HepG2 (cell line): ENCODE data around the gene ELP1. TPM values are rescaled to one million over a fixed set of nuclear protein-coding genes. Genes with fewer than 3 reads are reported as not detected.

Experiments used
- ATAC-seq: fragments of 200-7000 bp; cut with Tn5 transposase; 3 replicates; pipeline ENCODE4 v1.9.1; 2020; ENCODE audit warnings: mild to moderate bottlenecking, moderate library complexity
- BruUV-seq: library from RNA; stranded (reverse); fragments of 400-500 nt; replicated peaks from 2 replicates; lab custom pipeline; 2021; lab: Mats Ljungman, UMichigan
- CTCF ChIA-PET: fragments of 300-600 bp; formaldehyde crosslinking; extraction: SDS; loops from one replicate; lab custom pipeline; 2021; ENCODE audit warnings: low total read pairs, inconsistent platforms, low intra/inter-chr PET ratio; lab: Yijun Ruan, JAX
- POLR2A ChIA-PET: fragments of 350-600 bp; sonication (Branson Sonifier 250); formaldehyde crosslinking; loops from one replicate; lab custom pipeline; 2020; ENCODE audit warnings: antibody characterized with exemption, inconsistent platforms; lab: Yijun Ruan, JAX
- DNase-seq: peaks from one replicate; pipeline ENCODE4 v3.0.0-alpha.2; 2015; ENCODE audit warnings: low spot score
- FAIRE-seq: peaks from 3 replicates; lab custom pipeline; 2011; peaks lifted over from hg19 to GRCh38; lab: Jason Lieb, UNC
- H2AFZ ChIP-seq: one replicate; pipeline ENCODE4 v1.6.1; 2011; ENCODE audit warnings: low read length, inconsistent platforms
- H3K27ac ChIP-seq: fragments of 300-600 bp; 3 replicates; pipeline ENCODE4 v1.8.0; 2011; ENCODE audit warnings: mixed run types, mild to moderate bottlenecking, mixed read lengths, low read length, inconsistent platforms; ENCODE audit not compliant: insufficient read depth; ENCODE audit errors: extremely low read length
- H3K27me3 ChIP-seq, 2 experiments: fragments of 200-600 bp in 1 of 2; 2 replicates in 1 of 2; 3 replicates in 1 of 2; pipeline versions ENCODE4 v1.6.0 to v1.8.0; 2011; ENCODE audit warnings: low read length in 2 of 2, mild to moderate bottlenecking in 2 of 2, moderate library complexity in 2 of 2, inconsistent platforms in 1 of 2; ENCODE audit not compliant: insufficient read depth in 2 of 2, control insufficient read depth in 1 of 2
- H3K36me3 ChIP-seq, 2 experiments: fragments of 200-600 bp in 1 of 2; replicated peaks in 1 of 2; 2 replicates in 1 of 2; 3 replicates in 1 of 2; pipeline versions ENCODE4 v1.5.1 to v1.8.0; 2011; ENCODE audit warnings: low read length in 2 of 2, inconsistent platforms in 1 of 2; ENCODE audit not compliant: insufficient read depth in 2 of 2, control insufficient read depth in 1 of 2
- H3K4me1 ChIP-seq: 2 replicates; pipeline ENCODE4 v1.5.1; 2012; ENCODE audit warnings: low read length, inconsistent platforms; ENCODE audit not compliant: insufficient read depth
- H3K4me2 ChIP-seq: 2 replicates; pipeline ENCODE4 v1.6.0; 2011; ENCODE audit warnings: low read depth, low read length, inconsistent platforms
- H3K4me3 ChIP-seq, 3 experiments: fragments of 200-600 bp in 1 of 3; sonication (generic), shearing (Covaris generic) in 1 of 3; replicated peaks in 1 of 3; 2 replicates each; pipeline ENCODE4 v1.5.1; 2011 to 2016; ENCODE audit warnings: low read length in 3 of 3, inconsistent platforms in 2 of 3, low read depth in 2 of 3, mild to moderate bottlenecking in 2 of 3, control low read depth in 1 of 3, mixed read lengths in 1 of 3; ENCODE audit not compliant: insufficient read depth in 1 of 3
- H3K79me2 ChIP-seq: one replicate; pipeline ENCODE4 v1.6.1; 2011; ENCODE audit warnings: low read length, inconsistent platforms; ENCODE audit not compliant: insufficient read depth
- H3K9ac ChIP-seq: 2 replicates; pipeline ENCODE4 v1.6.0; 2011; ENCODE audit warnings: mild to moderate bottlenecking, low read depth, low read length, inconsistent platforms; ENCODE audit not compliant: insufficient read depth
- H3K9me3 ChIP-seq: 2 replicates; pipeline ENCODE4 v1.5.1; 2012; ENCODE audit warnings: mild to moderate bottlenecking, low read length
- H4K20me1 ChIP-seq: 2 replicates; pipeline ENCODE4 v1.6.0; 2011; ENCODE audit warnings: inconsistent platforms, mild to moderate bottlenecking, low read length, moderate library complexity; ENCODE audit not compliant: insufficient read depth
- AGO2 ChIP-seq: fragments of 200-400 bp; formaldehyde crosslinking; optimal IDR thresholded peaks from 2 replicates; pipeline ENCODE3; 2017; ENCODE audit warnings: mild to moderate bottlenecking, low read depth, low read length, moderate library complexity
- ATF1 ChIP-seq: IDR thresholded peaks from 2 replicates; pipeline ENCODE4 v1.6.1; 2016; ENCODE audit warnings: mild to moderate bottlenecking, control low read depth
- E2F1 ChIP-seq: sonication (generic); formaldehyde crosslinking; IDR thresholded peaks from 2 replicates; pipeline ENCODE4 v1.5.0; 2020; ENCODE audit warnings: missing genetic modification reagents
- EEA1 ChIP-seq: sonication (generic); formaldehyde crosslinking; IDR thresholded peaks from 2 replicates; pipeline ENCODE4 v1.5.1; 2020; ENCODE audit warnings: mild to moderate bottlenecking, missing genetic modification reagents, borderline replicate concordance
- ESRRA ChIP-seq: sonication (generic); formaldehyde crosslinking; IDR thresholded peaks from 2 replicates; pipeline ENCODE4 v1.5.1; 2020; ENCODE audit warnings: mild to moderate bottlenecking, low read depth, missing genetic modification reagents
- ETV6 ChIP-seq: sonication (generic); formaldehyde crosslinking; conservative IDR thresholded peaks from 2 replicates; pipeline ENCODE4 v1.4.0; 2020; ENCODE audit warnings: missing genetic modification reagents
- FIP1L1 ChIP-seq: fragments of 200-400 bp; formaldehyde crosslinking; IDR thresholded peaks from 2 replicates; pipeline ENCODE4 v1.6.1; 2018; ENCODE audit warnings: low read depth, mild to moderate bottlenecking, low read length, moderate library complexity, borderline replicate concordance; ENCODE audit not compliant: insufficient read depth
- MED13 ChIP-seq: sonication (generic); formaldehyde crosslinking; IDR thresholded peaks from 2 replicates; pipeline ENCODE4 v1.5.0; 2020; ENCODE audit warnings: missing genetic modification reagents
- MTF2 ChIP-seq: sonication (generic); formaldehyde crosslinking; IDR thresholded peaks from 2 replicates; pipeline ENCODE4 v1.5.0; 2020; ENCODE audit warnings: missing genetic modification reagents, borderline replicate concordance
- TEAD3 ChIP-seq: optimal IDR thresholded peaks from 2 replicates; pipeline ENCODE3; 2016; ENCODE audit warnings: borderline replicate concordance
- THAP7 ChIP-seq: sonication (generic); formaldehyde crosslinking; IDR thresholded peaks from 2 replicates; pipeline ENCODE4 v1.8.1; 2023; ENCODE audit warnings: mild to moderate bottlenecking, missing genetic modification reagents
- THYN1 ChIP-seq: sonication (generic); formaldehyde crosslinking; IDR thresholded peaks from 2 replicates; pipeline ENCODE4 v1.8.1; 2023; ENCODE audit warnings: low read depth, mild to moderate bottlenecking, moderate library complexity, missing genetic modification reagents, borderline replicate concordance
- ZNF20 ChIP-seq: sonication (generic); formaldehyde crosslinking; IDR thresholded peaks from 2 replicates; pipeline ENCODE4 v1.4.0; 2020; ENCODE audit warnings: mild to moderate bottlenecking, moderate library complexity, missing genetic modification reagents
- ZNF484 ChIP-seq: sonication (generic); formaldehyde crosslinking; IDR thresholded peaks from 2 replicates; pipeline ENCODE4 v1.5.1; 2020; ENCODE audit warnings: mild to moderate bottlenecking, low read depth, missing genetic modification reagents, borderline replicate concordance
- ZNF609 ChIP-seq: sonication (generic); formaldehyde crosslinking; IDR thresholded peaks from 2 replicates; pipeline ENCODE4 v1.4.0; 2020; ENCODE audit warnings: mild to moderate bottlenecking, missing genetic modification reagents, borderline replicate concordance
- ZNF674 ChIP-seq: sonication (generic); formaldehyde crosslinking; IDR thresholded peaks from 2 replicates; pipeline ENCODE4 v1.5.0; 2020; ENCODE audit warnings: low read depth, mild to moderate bottlenecking, missing genetic modification reagents
- ZSCAN31 ChIP-seq: sonication (generic); formaldehyde crosslinking; IDR thresholded peaks from 2 replicates; pipeline ENCODE4 v1.5.0; 2020; ENCODE audit warnings: low read depth, mild to moderate bottlenecking, missing genetic modification reagents
- WGBS: methylation state at CpG from one replicate; pipeline ENCODE4 v1.1.6; 2017; ENCODE audit warnings: low lambda C conversion rate; 5-methylcytosine and 5-hydroxymethylcytosine counted together
- in situ Hi-C: cut with HindIII; loops from 2 replicates; pipeline ENCODE4 v1.10.0; 2017; ENCODE audit warnings: low pct_unique_long_range_greater_than_20kb; ENCODE audit not compliant: extremely low pct_ligation_motif_present
- intact Hi-C: fragments of 100-400 bp; cut with micrococcal nuclease; formaldehyde crosslinking; loops from one replicate; pipeline ENCODE4 v1.10.0; 2022; ENCODE audit not compliant: unreplicated experiment
- polyA plus RNA-seq, 8 experiments: library from polyadenylated mRNA; depleted of rRNA in 3 of 8; stranded (reverse) in 7 of 8; unstranded in 1 of 8; fragments of >200 nt; fragmentation: Illumina TruSeq in 4 of 8; extraction: Trizol in 4 of 8; gene quantifications; 2 replicates each; pipeline versions ENCODE4 v1.2.1 to v1.2.3, GENCODE V29; 2011 to 2016; ENCODE audit warnings: low read depth in 4 of 8, missing spikeins in 1 of 8, mixed read lengths in 1 of 8; ENCODE audit not compliant: insufficient read depth in 1 of 8
- total RNA-seq, 5 experiments: library from RNA; depleted of rRNA; stranded (reverse); fragments of >200 nt; fragmentation: Illumina TruSeq; extraction: Trizol; gene quantifications; 2 replicates each; pipeline ENCODE4 v1.2.3, GENCODE V29; 2016; ENCODE audit warnings: low read depth in 1 of 5

The ELP1 gene
- total and polyA plus RNA-seq, 2 of the 13 experiments (the other 11 are each of a cell fraction or from before 2014, with no cell fraction given): 157 to 275 TPM

- TF ChIP-seq TEAD3 (CRISPR knock-in tag): no peak
Measured at GRCh38 chr9:108845947-108846346, 88.0 kb downstream of the ELP1 start (continued).

GRCh38 chr9:108845507-108845906, 88.4 kb downstream of the ELP1 start:
- no peaks in the 10 kb centered on the region for H3K27me3 ChIP-seq
- no peaks in the 10 kb centered on the region for H3K79me2 ChIP-seq
- BruUV-seq: no TSS peak
- ATAC-seq (no peak), FAIRE-seq (no peak), DNase-seq (no peak)
- H3K9me3 ChIP-seq: no peaks in the 10 kb centered on the region
- H2AFZ ChIP-seq: no peak overlapping the region
- no peak overlapping the region for H3K27ac ChIP-seq
- H3K36me3 ChIP-seq: no peaks in the 10 kb centered on the region
- ChIA-PET CTCF (no interaction called here), POLR2A (no interaction called here)
- H3K4me3 ChIP-seq: no peak overlapping the region
- 92% methylated on average over 5 of the region's 5 CpGs for WGBS
- in situ Hi-C loops: no loop called here
- H3K4me2 ChIP-seq: no peak overlapping the region
- intact Hi-C loops: no loop called here
- H3K4me1 ChIP-seq: peaks cover 29% of the 10 kb centered on the region
- no peaks in the 10 kb centered on the region for H4K20me1 ChIP-seq
- H3K9ac ChIP-seq: no peak overlapping the region
- no peak for TF ChIP-seq ZNF674 (CRISPR knock-in tag)
- TF ChIP-seq ZSCAN31: no peak
- no peak for TF ChIP-seq AGO2
- TF ChIP-seq E2F1 (CRISPR knock-in tag): no peak
- TF ChIP-seq FIP1L1: no peak
- no peak for TF ChIP-seq THAP7 (CRISPR knock-in tag)
- TF ChIP-seq ZNF20: no peak
- no peak for TF ChIP-seq ZNF484 (CRISPR knock-in tag)
- no peak for TF ChIP-seq MTF2 (CRISPR knock-in tag)
- no peak for TF ChIP-seq ESRRA (CRISPR knock-in tag)
- no peak for TF ChIP-seq ETV6 (CRISPR knock-in tag)
- no peak for TF ChIP-seq MED13 (CRISPR knock-in tag)
- no peak for TF ChIP-seq ZNF609
- no peak for TF ChIP-seq THYN1 (CRISPR knock-in tag)
- no peak for TF ChIP-seq ATF1
- no peak for TF ChIP-seq EEA1
